HT-29 (cell line): ENCODE measurements around the gene PCDHB11. TPM values are rescaled to one million over a fixed set of nuclear protein-coding genes. Genes with fewer than 3 reads are reported as not detected.
"Not testable (repeated sequence)": the region's sequence is repeated elsewhere in the genome, so short reads cannot be mapped to it uniquely, and the experiment has no call there.

Source experiments
- DNase-seq: peaks from one replicate; pipeline ENCODE4 v3.0.0-alpha.2; 2015; ENCODE audit warnings: low spot score
- total RNA-seq: library from RNA; depleted of rRNA; stranded (reverse); fragments of >200 nt; shearing (Covaris generic); gene quantifications from 2 replicates; pipeline ENCODE4 v1.2.3, GENCODE V29; 2014

Gene PCDHB11
- total RNA-seq, 1 experiment from 2014 or later: 0.23 TPM

- no peak for DNase-seq
Measured at GRCh38 chr5:141186897-141187512, 12.4 kb upstream of the PCDHB11 start, which contains the start of gene PCDHB9. TSS of gene PCDHB9 (plus strand) at chr5:141187161. CDS start at chr5:141187319, 158 bp downstream.

- DNase-seq: not testable (repeated sequence)
Measured at GRCh38 chr5:141188682-141189081, 10.7 kb upstream of the PCDHB11 start.

GRCh38 chr5:141189131-141189530, 10.3 kb upstream of the PCDHB11 start:
- DNase-seq: not testable (repeated sequence)

GRCh38 chr5:141192110-141192725, 7.2 kb upstream of the PCDHB11 start, which contains the start of gene PCDHB10:
TSS of gene PCDHB10 (plus strand) at chr5:141192353. CDS start at chr5:141192553, 200 bp downstream.
- DNase-seq: peak; percentile 54

- not testable (repeated sequence) for DNase-seq
Measured at GRCh38 chr5:141194332-141194731, 5.1 kb upstream of the PCDHB11 start.

- no peak for DNase-seq
Measured at GRCh38 chr5:141196363-141196762, 3.1 kb upstream of the PCDHB11 start.

GRCh38 chr5:141201126-141201525, 1.7 kb downstream of the PCDHB11 start:
- DNase-seq: not testable (repeated sequence)

- DNase-seq: not testable (repeated sequence)
Measured at GRCh38 chr5:141201646-141202045, 2.2 kb downstream of the PCDHB11 start.

- no peak for DNase-seq
Measured at GRCh38 chr5:141208478-141208877, 9.1 kb downstream of the PCDHB11 start, which contains the start of gene PCDHB12. TSS of gene PCDHB12 (plus strand) at chr5:141208719. CDS start at chr5:141208908, 189 bp downstream.

GRCh38 chr5:141210281-141210680, 10.9 kb downstream of the PCDHB11 start:
- DNase-seq: not testable (repeated sequence)

- DNase-seq: not testable (repeated sequence)
Measured at GRCh38 chr5:141210849-141211248, 11.4 kb downstream of the PCDHB11 start.

GRCh38 chr5:141213656-141214339, 14.4 kb downstream of the PCDHB11 start, which contains the start of gene PCDHB13:
TSS of gene PCDHB13 (plus strand) at chr5:141213919. CDS start at chr5:141214124, 205 bp downstream.
- not testable (repeated sequence) for DNase-seq

- DNase-seq: not testable (repeated sequence)
Measured at GRCh38 chr5:141214583-141214982, 15.2 kb downstream of the PCDHB11 start.

GRCh38 chr5:141215504-141215903, 16.1 kb downstream of the PCDHB11 start:
- not testable (repeated sequence) for DNase-seq

- not testable (repeated sequence) for DNase-seq
Measured at GRCh38 chr5:141216035-141216434, 16.6 kb downstream of the PCDHB11 start.

GRCh38 chr5:141223112-141223783, 23.8 kb downstream of the PCDHB11 start, which contains the start of gene PCDHB14:
TSS of gene PCDHB14 (plus strand) at chr5:141223343. CDS start at chr5:141223506, 163 bp downstream.
- DNase-seq: peak; percentile 52

GRCh38 chr5:141224844-141225243, 25.4 kb downstream of the PCDHB11 start:
- not testable (repeated sequence) for DNase-seq

GRCh38 chr5:141225421-141225820, 26.0 kb downstream of the PCDHB11 start:
- not testable (repeated sequence) for DNase-seq

- DNase-seq: no peak
Measured at GRCh38 chr5:141234109-141234667, 34.8 kb downstream of the PCDHB11 start.

GRCh38 chr5:141235922-141236321, 36.5 kb downstream of the PCDHB11 start:
- DNase-seq: not testable (repeated sequence)
